Stimulated activated CD8-positive, alpha-beta memory T cell treated with anti-CD3 and anti-CD28 coated beads, Interleukin-4, amount 100 ng/mL, for 24 hours (primary cell): ENCODE results near the gene TMEM132E.

Experiments used
- DNase-seq: peaks from one replicate; pipeline ENCODE4 v3.0.0-alpha.2; 2020; ENCODE audit warnings: low read depth

TMEM132E gene

GRCh38 chr17:34665819-34666763, 86.7 kb downstream of the TMEM132E start:
- DNase-seq, result no peak

GRCh38 chr17:34667656-34668055, 88.3 kb downstream of the TMEM132E start:
- no peak for DNase-seq

DNA sequence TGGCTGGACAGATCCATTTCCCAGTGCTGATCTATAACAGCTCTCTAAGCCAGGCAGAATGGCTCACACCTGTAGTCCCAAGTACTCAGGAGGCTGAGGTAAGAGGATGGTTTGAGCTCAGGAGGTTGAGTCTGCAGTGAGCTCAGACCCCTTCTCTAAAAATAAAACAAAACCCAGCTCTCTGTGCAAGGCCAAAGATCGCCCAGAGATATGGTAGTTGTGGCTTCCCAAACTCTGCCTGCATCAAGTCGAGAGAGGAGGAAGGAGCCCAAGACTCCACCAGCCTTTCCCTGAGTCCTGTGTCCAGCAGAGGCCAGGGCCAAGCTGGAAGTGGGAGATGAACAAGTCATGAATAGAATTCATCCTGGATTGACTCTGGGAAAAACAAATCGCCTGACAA, 88.8 kb downstream of the TMEM132E start:
- no peak for DNase-seq

- DNase-seq, result no peak
Observed at GRCh38 chr17:34669511-34669910, 90.1 kb downstream of the TMEM132E start.

- DNase-seq, result no peak
Observed at GRCh38 chr17:34670618-34671017, 91.2 kb downstream of the TMEM132E start.

DNA sequence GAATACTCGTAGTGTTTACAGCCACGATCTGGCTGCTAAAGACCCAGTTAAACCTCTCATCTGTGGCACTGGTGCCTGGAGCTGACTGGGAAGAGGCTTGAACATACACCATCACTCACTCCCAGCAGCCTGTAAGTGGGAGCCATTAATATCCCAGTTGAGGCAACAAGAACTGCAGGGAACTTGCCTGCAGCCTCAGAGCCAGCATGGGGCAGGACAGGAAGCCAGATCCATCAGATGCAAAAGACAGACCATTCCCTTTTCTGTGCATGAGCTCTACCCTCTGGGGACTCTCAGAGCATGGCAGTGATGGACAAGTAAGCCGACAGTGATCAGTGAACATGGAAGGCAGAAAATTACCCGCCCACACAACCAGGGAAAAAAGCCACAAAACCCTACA, 91.8 kb downstream of the TMEM132E start:
- DNase-seq, result no peak

- no peak for DNase-seq
Observed at GRCh38 chr17:34672176-34672785, 92.9 kb downstream of the TMEM132E start.

DNA sequence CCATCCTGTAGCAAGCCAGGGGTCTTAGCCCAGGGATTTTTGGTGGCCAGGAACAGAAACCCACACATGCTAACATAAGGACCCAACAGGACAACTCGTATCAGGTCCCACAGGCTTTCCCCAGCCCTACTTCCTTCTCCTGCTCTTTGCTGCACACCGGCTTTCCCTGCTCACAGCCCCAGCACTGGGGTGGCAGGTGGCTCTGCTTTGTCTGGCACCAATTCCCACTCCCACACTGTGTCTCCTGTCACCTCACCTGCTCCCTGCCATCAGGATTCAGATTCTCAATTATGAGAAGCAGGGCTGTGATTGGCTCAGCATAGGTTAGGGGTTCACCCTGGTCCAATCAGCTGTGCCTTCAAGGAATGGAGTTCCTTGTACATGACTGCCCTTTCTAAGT, 94.1 kb downstream of the TMEM132E start:
- DNase-seq, result no peak

DNA sequence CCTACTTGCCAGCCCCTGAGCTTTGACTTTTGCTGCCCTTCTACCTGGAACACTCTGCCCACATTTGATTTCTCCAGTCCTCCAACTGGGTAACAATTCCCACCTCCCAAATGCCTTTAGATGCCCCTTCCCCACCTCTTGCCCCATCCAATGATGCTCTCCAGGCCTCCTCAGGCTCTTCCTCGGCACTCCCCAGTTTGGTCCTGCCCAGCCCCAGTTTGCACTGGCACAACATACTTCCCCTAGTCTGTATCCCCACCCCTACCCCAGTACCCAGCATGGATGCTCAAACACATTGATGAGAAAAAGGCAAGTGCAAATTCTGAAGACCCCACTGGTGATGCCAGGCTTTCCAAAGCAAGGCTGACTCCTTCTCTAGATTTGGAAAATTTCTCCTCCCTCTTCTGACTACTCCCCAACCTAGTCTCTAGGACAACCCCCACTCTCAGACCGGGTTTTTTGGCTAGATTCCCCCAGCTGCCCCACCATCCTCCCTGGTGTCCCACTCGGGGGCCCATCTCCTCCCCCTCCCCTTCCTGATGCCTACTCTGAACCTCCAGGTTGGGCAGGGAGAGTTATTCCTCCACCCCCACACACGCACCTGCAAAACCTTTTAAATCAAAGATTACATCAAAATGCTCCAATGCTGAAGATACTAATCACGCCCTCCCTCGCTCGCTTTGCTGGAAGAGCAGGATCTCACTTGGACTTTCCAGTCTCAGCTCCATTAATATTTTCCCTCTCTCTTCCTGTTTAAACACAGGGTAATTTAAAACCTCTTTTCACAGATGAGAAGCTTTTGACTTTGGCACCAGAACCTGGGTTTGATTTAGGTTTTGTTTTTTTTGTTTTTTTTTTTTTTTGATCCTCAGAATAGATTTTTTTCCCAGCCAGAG, 94.9 kb downstream of the TMEM132E start:
- DNase-seq, result no peak

GRCh38 chr17:34675143-34675542, 95.8 kb downstream of the TMEM132E start:
- no peak for DNase-seq

- DNase-seq, result no peak
Observed at GRCh38 chr17:34675605-34676004, 96.2 kb downstream of the TMEM132E start.

- DNase-seq, result no peak
Observed at GRCh38 chr17:34680151-34680550, 100.8 kb downstream of the TMEM132E start.

GRCh38 chr17:34682305-34682704, 102.9 kb downstream of the TMEM132E start:
- no peak for DNase-seq

- DNase-seq, result no peak
Observed at GRCh38 chr17:34683390-34683789, 104.0 kb downstream of the TMEM132E start.
